Measurements from ENCODE around the gene ICOS.
"Not testable (repeated sequence)": the region's sequence is repeated elsewhere in the genome, so short reads cannot be mapped to it uniquely, and the experiment has no call there.

Gene ICOS

GRCh38 chr2:203982276-203982675 lies 45.7 kb downstream of the ICOS start:
- DNase-seq, result no peak

GRCh38 chr2:203983064-203983715 lies 46.6 kb downstream of the ICOS start:
- no peak for DNase-seq

- not testable (repeated sequence) for DNase-seq
Observed at GRCh38 chr2:203985978-203986377, 49.4 kb downstream of the ICOS start.

GRCh38 chr2:203987959-203988358 lies 51.4 kb downstream of the ICOS start:
- no peak for DNase-seq

GRCh38 chr2:203988500-203989260 lies 52.1 kb downstream of the ICOS start:
- DNase-seq, result no peak

GRCh38 chr2:203989521-203989920 lies 53.0 kb downstream of the ICOS start:
- no peak for DNase-seq

- no peak for DNase-seq
Observed at GRCh38 chr2:203992509-203992908, 55.9 kb downstream of the ICOS start.

GRCh38 chr2:203993011-203993410 lies 56.4 kb downstream of the ICOS start:
- peak; percentile 10 for DNase-seq

GRCh38 chr2:203993560-203993959 lies 57.0 kb downstream of the ICOS start:
- DNase-seq, result peak; percentile 18

- DNase-seq, result peak; percentile 27
Observed at GRCh38 chr2:203994735-203995134, 58.2 kb downstream of the ICOS start.

GRCh38 chr2:203996692-203997091 lies 60.1 kb downstream of the ICOS start:
- DNase-seq, result no peak

- no peak for DNase-seq
Observed at GRCh38 chr2:203997481-203997880, 60.9 kb downstream of the ICOS start.

GRCh38 chr2:203997980-203998809 lies 61.6 kb downstream of the ICOS start:
- DNase-seq, result no peak

GRCh38 chr2:203999835-204000234 lies 63.3 kb downstream of the ICOS start:
- no peak for DNase-seq

- peak; percentile 55 for DNase-seq
Observed at GRCh38 chr2:204000446-204000845, 63.9 kb downstream of the ICOS start.

GRCh38 chr2:204003276-204003990 lies 66.9 kb downstream of the ICOS start:
- no peak for DNase-seq

GRCh38 chr2:204004912-204005311 lies 68.3 kb downstream of the ICOS start:
- no peak for DNase-seq

GRCh38 chr2:204005940-204006721 lies 69.6 kb downstream of the ICOS start:
- no peak for DNase-seq

GRCh38 chr2:204008352-204008751 lies 71.8 kb downstream of the ICOS start:
- no peak for DNase-seq

- DNase-seq, result no peak
Observed at GRCh38 chr2:204010628-204011560, 74.3 kb downstream of the ICOS start.

Data from central memory CD4-positive, alpha-beta T cell (primary cell).